ENCODE data around the gene FOSL1.

FOSL1 gene

GRCh38 chr11:65919573-65920371 lies 19.6 kb upstream of the FOSL1 start:
- peak; percentile 47 to 53 for DNase-seq (ENCODE audit: low read depth in 2 of 2)

GRCh38 chr11:65919141-65919572 lies 19.0 kb upstream of the FOSL1 start, which contains the start of gene DRAP1:
Gene DRAP1 (plus strand): TSS chr11:65919426. CDS start chr11:65919502, 76 bp downstream.
- peak; percentile 98 to 100 for DNase-seq (ENCODE audit: low read depth in 2 of 2)

GRCh38 chr11:65918211-65919140 lies 18.3 kb upstream of the FOSL1 start, which contains the start of gene C11orf68:
Gene C11orf68 (minus strand): TSS chr11:65919062. CDS start chr11:65919031, 31 bp downstream.
- DNase-seq (ENCODE audit: low read depth in 2 of 2), result peak in 1 of 2 donors; percentile 32

- no peak for DNase-seq (ENCODE audit: low read depth in 2 of 2)
These were observed 17.4 kb upstream of the FOSL1 start for GRCh38 chr11:65917434-65918210.

GRCh38 chr11:65917077-65917433 lies 16.9 kb upstream of the FOSL1 start:
- DNase-seq (ENCODE audit: low read depth in 2 of 2), result no peak

GRCh38 chr11:65916391-65916790 lies 16.2 kb upstream of the FOSL1 start:
- no peak for DNase-seq (ENCODE audit: low read depth in 2 of 2)

GRCh38 chr11:65915821-65916251 lies 15.6 kb upstream of the FOSL1 start:
- no peak for DNase-seq (ENCODE audit: low read depth in 2 of 2)

GRCh38 chr11:65915101-65915820 lies 15.1 kb upstream of the FOSL1 start:
- DNase-seq (ENCODE audit: low read depth in 2 of 2), result no peak

- no peak for DNase-seq (ENCODE audit: low read depth in 2 of 2)
These were observed 12.7 kb upstream of the FOSL1 start for GRCh38 chr11:65912845-65913244.

- no peak for DNase-seq (ENCODE audit: low read depth in 2 of 2)
These were observed 11.7 kb upstream of the FOSL1 start for GRCh38 chr11:65911682-65912568.

- DNase-seq (ENCODE audit: low read depth in 2 of 2), result no peak
These were observed 7.7 kb upstream of the FOSL1 start for GRCh38 chr11:65907878-65908277.

- no peak for DNase-seq (ENCODE audit: low read depth in 2 of 2)
These were observed 6.4 kb upstream of the FOSL1 start for GRCh38 chr11:65906602-65907001.

GRCh38 chr11:65903715-65904114 lies 3.5 kb upstream of the FOSL1 start:
- DNase-seq (ENCODE audit: low read depth in 2 of 2), result no peak

- no peak for DNase-seq (ENCODE audit: low read depth in 2 of 2)
These were observed 2.9 kb upstream of the FOSL1 start for GRCh38 chr11:65903068-65903481.

- no peak for DNase-seq (ENCODE audit: low read depth in 2 of 2)
These were observed 652 bp upstream of the FOSL1 start for GRCh38 chr11:65900899-65901180.

- peak; percentile 71 to 77 for DNase-seq (ENCODE audit: low read depth in 2 of 2)
These were observed 648 bp downstream of the FOSL1 start for GRCh38 chr11:65899356-65900124.

- no peak for DNase-seq (ENCODE audit: low read depth in 2 of 2)
These were observed 1.4 kb downstream of the FOSL1 start for GRCh38 chr11:65898656-65899355.

- DNase-seq (ENCODE audit: low read depth in 2 of 2), result no peak
These were observed 3.1 kb downstream of the FOSL1 start for GRCh38 chr11:65897020-65897471.
